H1 (cell line): ENCODE results near the gene PTCH1. TPM values are rescaled to one million over a fixed set of nuclear protein-coding genes. Genes with fewer than 3 reads are reported as not detected.

Source experiments
- PHF8 ChIP-seq: fragments of 200-600 bp; sonication (generic); conservative IDR thresholded peaks from 2 replicates; pipeline ENCODE4 v1.7.1; 2012; ENCODE audit warnings: low read depth, mild to moderate bottlenecking, inconsistent platforms, low read length, moderate library complexity
- RXRA ChIP-seq: IDR thresholded peaks from 2 replicates; pipeline ENCODE4 v1.6.1; 2011; ENCODE audit warnings: low read depth, mild to moderate bottlenecking, low read length, moderate library complexity; ENCODE audit not compliant: insufficient read depth
- polyA plus RNA-seq, 7 experiments: library from polyadenylated mRNA; depleted of rRNA in 3 of 7; stranded (reverse) in 5 of 7; unstranded in 2 of 7; fragments of >200 nt in 5 of 7; fragments of 200-250 nt in 2 of 7; gene quantifications; 1 replicate in 5 of 7; 2 replicates in 1 of 7; 4 replicates in 1 of 7; pipeline versions ENCODE4 v1.2.1 to v1.2.3, GENCODE V29; 2011 to 2013; ENCODE audit warnings: missing spikeins in 2 of 7, mixed read lengths in 2 of 7
- total RNA-seq: library from RNA; stranded (reverse); fragmentation: NEBNext Ultra II Directional; extraction: Animal tissue kit (Norgen Biotek cat#: 25700); gene quantifications from 2 replicates; pipeline ENCODE4 v1.2.1, GENCODE V29; 2021
- TF ChIP-seq, protein P1 (sequence below): IDR thresholded peaks from 2 replicates; pipeline ENCODE4 v1.6.1; 2012; ENCODE audit warnings: low read length, inconsistent platforms

PTCH1 gene
- total and polyA plus RNA-seq, 2 of the 8 experiments (the other 6 are each of a cell fraction or from before 2014, with no cell fraction given) = 6.4 to 34.1 TPM

DNA sequence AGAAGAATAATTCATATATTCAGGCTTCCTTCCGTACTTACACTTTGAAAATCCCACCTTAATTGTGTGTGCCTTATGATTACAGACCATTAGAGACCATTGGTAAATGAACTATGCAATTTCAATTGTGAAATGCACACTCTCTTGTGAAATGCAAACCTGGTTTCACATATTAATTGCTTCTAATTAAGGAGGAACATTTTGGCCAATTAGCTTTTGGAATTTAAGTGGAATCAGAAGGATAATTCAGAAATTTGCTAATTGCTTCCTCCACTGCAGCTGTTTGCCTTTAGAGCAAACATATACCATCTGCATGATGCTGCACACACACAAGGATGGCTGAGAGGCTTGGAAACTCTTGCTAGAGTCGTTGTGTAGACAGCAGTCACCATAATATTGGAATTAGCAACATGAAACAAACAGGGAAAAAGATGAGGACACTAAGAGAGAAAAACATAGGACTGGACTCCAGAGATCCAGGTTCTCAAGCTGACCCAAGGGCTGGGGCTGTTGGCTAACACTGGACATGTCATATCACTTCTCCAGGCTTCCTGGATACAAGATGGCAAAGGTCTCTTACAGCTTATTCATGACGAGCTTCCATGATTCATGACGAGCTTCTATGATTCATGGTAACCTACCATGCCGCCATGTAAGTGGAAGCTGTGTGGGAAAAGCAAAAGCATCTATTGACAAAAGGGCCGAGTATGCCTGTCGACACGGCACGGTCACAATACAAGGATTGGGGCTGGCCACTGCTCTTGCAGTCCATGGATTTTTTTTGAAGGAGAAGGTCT is 78.0 kb downstream of the PTCH1 start (continued):
- TF ChIP-seq, protein P1, sequence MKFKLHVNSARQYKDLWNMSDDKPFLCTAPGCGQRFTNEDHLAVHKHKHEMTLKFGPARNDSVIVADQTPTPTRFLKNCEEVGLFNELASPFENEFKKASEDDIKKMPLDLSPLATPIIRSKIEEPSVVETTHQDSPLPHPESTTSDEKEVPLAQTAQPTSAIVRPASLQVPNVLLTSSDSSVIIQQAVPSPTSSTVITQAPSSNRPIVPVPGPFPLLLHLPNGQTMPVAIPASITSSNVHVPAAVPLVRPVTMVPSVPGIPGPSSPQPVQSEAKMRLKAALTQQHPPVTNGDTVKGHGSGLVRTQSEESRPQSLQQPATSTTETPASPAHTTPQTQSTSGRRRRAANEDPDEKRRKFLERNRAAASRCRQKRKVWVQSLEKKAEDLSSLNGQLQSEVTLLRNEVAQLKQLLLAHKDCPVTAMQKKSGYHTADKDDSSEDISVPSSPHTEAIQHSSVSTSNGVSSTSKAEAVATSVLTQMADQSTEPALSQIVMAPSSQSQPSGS = no peak
- TF ChIP-seq PHF8 (no peak), RXRA (no peak)
